Pons (tissue), 1 donor: ENCODE measurements around the gene LRRC63.
"Not testable (repeated sequence)": the region's sequence is repeated elsewhere in the genome, so short reads cannot be mapped to it uniquely, and the experiment has no call there.

Source experiments
- DNase-seq: peaks from one replicate; pipeline ENCODE4 v3.0.0-alpha.2; 2016; ENCODE audit warnings: low spot score

LRRC63 gene

DNA sequence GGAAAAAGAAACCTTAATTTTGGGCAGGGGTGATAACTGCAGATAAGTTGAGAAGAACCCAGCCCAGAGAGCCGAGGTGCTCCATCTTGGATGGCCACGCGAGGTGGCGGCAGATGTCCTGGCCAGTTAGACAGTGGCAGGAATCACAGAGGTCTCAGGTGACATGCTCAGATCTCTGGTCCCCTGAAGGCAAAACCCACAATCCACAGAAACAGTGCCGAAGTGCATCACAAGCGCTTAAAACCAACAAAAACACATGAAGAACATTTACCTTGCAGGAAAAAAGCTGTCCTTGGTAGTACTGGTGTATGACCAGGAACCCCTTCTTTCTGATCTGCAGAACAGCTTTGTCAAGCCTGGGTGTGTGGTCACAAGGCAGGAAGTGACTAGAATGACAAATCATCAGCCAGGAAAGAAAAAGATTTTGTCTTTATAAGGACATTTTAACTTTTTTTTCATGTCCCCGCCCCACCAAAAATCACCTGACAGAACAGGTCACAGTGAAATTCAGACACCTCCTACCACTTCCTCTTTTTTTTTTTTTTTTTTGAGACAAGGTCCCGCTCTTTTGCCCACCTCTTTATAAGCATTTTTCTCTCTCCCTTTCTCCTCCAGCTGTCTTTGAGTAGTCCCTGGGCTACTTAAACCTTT lies 29.8 kb upstream of the LRRC63 start, which contains the start of gene LCP1:
Gene LCP1, minus strand, starts transcription at position 338 of the 651 bp plus-strand sequence. CDS start 22,515 bp downstream, outside the sequence.
- no peak for DNase-seq

DNA sequence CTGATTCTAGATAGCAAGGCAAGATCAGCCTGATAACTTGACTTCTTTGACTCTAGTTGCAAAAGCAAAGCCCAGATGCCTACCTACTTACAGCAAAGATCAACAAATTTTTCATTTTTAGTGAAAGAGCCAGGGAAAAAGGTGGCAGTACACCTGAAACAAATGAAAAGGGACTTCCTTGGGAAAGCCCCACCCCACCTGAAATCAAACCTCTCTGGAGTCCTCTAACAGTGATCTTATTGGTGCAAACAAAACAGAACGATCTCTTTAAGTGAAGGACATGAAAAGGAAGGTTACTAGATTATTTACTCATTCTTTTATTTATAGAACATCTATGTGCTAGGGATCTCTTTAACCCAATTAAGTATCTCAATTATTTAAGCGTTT lies 29.2 kb upstream of the LRRC63 start:
- DNase-seq = no peak

DNA sequence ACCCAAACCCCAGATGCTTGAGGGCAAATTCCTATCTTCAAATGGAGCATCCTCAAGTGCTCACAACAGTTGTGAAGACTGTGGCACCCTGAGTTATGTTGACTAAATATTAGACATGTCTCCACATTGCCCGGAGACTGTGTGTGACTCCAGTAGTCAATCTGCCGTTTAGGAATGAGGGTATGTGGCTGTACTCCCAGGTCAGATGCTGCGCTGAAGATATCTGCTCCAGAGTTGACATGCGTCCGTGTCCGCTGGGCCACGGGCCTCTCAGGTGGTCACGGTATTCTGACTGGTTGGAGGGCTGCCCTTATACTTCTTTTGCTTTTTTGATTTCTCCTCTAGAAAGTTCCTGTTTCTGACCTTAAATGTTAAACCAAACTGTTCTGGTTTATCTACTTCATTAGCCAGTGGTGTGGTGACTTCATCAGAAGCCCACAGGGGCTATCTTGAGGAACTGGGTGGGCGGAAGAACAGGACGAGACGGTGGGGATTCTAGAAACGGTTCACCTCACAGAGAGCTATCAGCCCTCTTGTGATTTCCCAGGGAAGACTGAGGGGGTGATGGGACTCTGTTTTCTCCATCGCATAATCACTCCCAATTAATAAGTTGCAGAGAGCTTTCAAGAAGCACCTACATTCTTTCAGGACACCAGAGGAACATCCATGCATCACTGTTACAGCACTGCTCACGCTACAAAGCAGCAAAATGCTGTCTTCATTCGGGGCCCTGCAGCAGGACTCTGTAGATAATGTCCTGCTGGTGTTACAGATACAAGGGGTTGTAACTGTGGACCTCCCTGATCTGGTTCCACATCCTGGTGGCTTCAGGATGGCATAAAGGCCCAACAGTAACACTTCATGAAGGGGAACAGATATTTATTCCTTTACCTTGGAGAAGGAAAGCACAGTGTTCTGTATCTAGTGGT lies 28.4 kb upstream of the LRRC63 start:
- DNase-seq = no peak

DNA sequence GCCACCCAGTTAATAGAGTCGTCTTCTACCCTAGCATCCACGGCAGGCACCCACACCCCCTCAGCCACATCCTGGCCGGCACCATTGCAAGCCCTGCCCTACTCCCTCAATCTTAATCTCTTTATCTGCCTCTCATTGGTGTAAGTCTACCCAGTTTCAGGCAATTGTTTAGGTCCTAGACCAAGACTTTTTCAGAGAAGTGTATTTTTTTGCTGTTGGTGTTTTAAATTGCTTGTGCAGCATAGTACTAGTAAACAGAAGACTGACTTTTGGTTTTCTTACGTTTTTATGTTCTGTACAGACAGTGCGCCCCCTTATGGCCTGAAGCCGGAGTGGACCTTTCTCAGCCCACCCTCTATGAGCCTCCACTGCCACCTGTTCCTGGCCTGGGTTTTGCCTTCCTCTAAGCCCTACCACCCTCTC lies 27.4 kb upstream of the LRRC63 start:
- no peak for DNase-seq

DNA sequence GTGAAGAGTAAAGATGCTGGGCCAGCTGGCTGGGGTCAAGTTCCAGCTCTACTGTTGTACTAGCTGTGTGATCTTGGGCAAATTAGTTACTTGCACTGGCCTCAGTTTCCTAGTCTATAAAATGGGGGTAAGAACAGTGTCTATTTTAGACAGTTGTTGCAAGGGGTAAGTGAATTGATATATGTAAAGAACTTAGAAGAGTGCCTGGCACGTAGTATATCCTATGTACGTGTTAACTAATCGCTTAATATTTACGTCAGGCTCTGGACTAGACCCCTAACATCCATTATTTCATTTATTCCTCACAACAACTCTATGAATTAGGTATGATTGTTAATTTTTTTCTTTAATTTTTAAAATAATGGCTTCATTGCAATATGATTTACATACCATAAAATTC lies 26.1 kb upstream of the LRRC63 start:
- no peak for DNase-seq

DNA sequence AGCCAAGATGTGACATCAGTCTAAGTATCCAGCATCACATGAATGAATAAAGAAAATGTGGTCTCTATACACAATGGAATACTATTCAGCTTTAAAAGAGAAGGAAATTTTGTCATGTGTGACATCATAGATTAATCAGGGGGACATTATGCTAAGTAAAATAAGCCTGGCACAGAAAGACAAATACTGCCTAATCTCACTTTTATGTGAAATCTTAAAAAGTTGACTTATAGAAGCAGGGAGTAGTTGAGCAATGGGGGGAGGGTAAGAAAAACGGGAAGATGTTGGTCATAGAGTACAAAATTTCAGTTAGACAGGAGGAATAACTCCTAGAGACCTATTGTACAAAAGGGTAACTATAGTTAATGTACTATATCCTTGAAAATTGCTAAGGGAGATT lies 19.3 kb upstream of the LRRC63 start:
- no peak for DNase-seq

DNA sequence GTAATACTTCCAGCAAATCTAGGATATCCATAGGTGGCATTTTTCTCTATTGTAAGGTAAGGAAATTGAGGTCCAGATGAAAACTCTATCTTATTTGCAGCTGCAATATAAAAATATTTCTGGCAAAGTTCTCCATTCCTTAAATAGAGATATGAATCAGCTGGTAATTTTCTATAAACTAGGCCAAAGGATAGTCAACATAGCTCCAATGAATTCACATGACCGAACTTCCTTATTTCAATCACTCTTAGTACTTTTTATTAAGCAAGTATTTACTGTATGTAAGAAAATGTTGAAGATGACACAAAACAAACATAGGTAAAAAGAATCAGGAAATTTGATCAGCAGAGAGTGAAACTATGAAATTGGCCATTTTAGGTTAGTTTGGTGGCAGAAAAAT lies 16.7 kb upstream of the LRRC63 start:
- DNase-seq = no peak

DNA sequence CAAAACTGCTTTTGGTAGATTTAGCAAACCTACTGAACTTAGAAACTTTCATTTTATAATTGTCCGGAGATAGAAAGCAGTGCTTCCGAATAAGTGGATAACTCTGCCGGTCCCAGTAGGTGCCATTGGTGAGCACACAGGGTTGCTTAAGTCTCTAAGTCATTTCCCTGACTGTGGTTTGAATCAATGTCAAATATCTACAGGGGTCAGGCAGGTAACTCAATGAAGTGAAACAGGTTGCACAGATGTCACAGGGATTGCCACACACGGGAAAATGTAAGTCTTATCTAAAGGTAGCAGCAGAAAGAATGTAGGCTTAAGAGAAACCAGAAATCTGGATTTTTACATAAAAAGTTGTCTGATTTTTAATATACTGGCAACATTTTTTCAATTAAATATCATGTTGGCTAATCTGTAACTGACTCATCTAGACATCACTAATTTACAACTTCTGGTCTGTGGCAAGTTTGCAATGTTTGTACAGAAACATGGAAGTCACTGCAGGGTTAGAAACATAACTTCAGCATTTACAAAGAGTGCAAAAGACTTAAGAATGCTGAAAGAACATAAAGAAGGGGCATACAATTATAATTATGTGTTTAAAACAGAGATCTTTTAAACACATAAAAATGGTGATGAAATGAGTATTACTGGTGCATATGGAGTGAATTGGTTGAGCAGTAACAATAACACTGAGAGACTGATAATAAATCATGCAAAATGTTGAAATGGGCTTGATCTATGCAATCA lies 14.3 kb upstream of the LRRC63 start:
- no peak for DNase-seq

DNA sequence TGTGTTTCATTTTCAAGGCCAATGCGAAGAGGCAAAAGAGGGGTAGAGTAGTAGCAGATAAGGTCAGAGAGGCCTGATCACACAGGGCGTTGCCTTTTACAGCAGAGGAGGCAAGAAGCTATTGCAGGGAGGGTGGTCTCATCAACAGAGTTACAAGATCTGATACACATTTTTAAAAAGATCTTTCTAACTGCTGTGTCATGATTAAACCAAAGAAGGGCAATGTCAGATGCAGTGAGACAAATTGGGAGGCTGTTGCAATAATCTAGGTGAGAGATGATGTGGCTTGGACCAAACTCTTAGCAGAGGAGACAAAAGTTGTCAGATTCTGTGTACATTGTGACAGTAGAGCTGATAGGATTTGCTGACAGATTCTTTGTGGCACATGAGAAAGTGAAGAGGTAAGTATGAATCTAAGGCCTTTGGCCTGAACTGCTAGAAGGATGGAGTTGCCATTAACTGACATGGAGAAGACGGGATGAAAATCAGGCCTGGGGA lies 13.0 kb upstream of the LRRC63 start:
- DNase-seq = no peak

DNA sequence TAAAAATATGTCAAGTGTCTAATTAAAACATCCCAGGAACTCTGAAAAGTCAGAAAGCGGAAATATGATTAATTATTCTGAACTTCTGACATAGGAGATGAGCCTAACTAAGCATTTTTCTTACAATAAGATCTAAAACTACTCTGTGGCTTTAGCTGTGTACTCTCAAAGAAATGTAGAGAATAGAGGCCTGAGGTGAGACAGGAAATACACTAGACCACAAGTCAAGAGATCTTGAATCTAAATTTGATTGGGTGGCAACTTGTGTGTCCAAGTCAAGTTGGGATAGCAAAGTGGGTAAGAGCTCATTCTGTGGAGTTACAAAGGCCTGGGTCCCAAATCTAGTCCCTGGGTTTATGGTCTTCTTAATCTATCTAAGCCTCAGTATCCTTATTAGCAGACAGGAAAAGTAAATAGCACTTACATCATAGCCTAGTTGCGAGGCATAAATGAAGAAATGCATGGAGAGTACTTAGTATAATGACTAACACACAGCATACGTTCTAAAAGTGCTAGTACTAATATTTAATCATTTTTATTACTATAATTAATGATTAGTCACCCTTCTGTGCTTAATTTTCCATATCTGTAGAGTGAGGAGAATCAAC lies 9.4 kb upstream of the LRRC63 start:
- no peak for DNase-seq

DNA sequence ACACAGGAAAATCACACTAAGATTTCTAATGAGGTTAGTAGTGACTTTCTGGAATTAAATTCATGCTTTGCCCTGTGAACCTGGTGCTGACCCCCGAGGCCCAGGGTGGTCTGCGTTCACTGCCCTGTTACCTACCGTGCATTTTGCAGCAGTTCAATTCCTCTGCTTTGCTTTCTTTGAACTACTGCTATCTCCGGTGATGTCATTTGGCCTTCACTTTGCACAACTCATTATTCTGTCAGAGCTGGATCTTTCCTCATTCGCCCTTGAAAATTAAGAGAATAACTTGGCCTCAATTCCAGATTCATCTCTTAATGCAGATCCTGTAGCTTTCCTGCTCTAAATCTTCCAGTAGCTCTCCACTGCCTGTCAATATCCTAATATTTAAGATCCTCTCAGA lies 8.8 kb upstream of the LRRC63 start:
- no peak for DNase-seq

DNA sequence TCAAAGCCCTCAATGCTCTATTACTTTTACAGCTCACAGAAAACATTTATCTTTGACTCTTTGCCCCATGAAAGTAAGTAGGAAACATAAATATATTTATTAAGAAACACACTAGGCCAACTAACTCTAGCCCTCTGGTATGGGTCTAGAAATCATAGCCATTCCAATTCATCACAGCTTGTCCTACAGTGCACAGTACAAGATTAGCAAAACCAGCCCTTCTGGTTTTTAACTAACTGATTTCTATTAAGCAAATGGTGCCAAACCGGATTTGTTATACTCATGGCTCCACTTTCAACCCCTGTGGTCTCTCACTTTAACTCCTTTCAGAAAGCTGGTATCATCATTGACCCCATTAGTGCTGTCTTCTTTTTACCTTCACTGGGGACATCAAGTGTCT lies 5.6 kb upstream of the LRRC63 start:
- no peak for DNase-seq

DNA sequence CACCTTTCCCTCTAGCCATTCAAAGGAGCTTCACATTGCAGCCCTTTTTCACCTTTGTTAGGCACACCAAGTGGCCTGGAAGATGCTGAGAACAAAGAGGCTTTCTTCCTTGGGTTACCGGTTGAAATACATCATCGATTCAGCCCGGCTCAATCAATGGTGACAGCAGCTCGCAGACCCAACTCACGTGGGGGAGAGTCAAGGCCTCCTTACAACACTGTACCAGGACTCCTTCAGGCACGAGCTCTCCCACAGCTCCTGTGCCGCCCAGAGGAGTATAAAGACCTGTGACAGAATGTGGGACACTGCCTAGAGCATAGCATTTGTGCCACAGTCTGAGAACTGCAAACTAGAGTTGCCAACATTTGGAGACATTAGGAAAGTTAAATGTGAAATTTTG lies 3.9 kb upstream of the LRRC63 start:
- peak; percentile 51 for DNase-seq

DNA sequence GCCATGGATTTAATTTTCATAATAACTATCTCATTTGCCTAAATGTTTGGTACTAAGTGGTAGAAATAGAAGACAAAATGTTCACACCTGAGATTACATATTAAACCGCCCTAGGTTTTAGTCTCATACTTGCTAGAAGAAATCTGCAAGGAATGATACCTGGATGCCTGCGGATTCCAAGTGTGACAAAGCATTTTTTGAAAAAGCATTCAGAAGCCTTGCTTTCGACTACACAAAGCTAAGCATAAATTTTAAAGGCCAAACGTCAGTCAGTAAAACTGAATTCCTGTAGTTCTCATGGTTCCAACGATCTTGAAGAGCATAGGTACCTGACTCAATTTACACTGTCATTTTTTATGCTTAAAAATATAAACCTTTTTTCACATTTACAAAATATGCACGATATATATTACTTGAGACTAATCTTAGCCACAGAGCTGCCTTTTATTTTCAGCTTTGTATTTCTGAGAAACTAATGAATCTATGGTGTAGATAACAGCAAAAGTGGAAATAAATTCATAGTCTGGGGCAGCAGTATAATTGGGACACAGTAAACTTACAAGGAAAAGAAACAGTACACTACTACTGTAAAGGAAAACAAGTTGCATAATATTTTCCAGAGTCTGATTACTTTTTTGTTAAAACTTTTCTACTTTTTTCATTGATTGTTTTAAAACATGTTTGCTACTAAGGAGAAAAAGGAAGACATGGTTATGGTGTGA lies 1.2 kb upstream of the LRRC63 start:
- peak; percentile 20 for DNase-seq

DNA sequence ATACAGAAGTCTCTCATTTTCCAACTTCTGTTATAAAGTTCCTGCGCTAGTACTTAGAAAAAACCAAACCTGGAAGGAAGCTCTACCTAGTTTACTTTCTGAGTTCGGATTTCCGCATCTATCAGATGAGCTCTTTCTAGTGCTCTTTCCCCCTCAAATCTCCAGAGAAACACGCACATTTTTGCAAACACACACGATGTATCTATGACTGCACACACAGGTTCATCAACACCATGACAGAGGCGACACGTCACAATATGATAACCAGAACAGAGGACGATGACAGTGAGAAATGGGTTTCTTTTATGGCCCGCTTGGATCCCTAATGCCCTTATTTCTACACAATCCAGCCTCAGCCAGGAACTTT lies 629 bp upstream of the LRRC63 start:
- peak; percentile 60 for DNase-seq

DNA sequence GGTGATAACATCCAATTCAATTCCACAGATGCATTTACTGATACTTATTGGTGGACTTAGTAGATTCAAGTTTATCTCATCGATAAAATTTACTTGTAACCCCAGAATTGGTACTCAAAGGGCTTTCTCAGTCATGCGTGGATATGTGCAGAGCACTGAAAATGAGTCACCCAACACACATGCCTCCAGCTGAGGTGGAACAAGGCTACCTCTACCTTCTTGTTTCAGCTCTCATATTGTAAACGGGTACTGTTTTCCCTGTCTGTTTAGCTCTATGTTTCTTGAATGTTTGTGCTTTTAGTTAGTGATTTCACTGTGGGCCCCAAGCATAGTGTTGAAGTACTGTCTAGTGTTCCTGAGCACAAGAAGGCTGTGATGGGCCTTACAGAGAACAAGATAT lies 1.5 kb downstream of the LRRC63 start:
- peak; percentile 34 for DNase-seq

DNA sequence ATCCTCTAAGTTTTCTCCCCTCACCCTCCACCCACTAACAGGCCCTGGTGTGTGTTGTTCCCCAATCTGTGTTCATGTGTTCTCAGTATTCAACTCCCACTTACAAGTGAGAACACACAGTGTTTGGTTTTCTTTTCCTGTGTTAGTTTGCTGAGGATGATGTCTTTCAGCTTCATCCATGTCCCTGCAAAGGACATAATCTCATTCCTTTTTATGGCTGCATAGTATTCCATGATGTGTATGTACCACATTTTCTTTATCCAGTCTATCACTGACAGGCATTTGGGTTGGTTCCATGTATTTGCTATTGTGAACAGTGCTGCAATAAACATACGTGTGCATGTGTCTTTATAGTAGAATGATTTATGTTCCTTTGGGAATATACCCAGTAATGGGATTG lies 3.0 kb downstream of the LRRC63 start:
- DNase-seq = not testable (repeated sequence)

DNA sequence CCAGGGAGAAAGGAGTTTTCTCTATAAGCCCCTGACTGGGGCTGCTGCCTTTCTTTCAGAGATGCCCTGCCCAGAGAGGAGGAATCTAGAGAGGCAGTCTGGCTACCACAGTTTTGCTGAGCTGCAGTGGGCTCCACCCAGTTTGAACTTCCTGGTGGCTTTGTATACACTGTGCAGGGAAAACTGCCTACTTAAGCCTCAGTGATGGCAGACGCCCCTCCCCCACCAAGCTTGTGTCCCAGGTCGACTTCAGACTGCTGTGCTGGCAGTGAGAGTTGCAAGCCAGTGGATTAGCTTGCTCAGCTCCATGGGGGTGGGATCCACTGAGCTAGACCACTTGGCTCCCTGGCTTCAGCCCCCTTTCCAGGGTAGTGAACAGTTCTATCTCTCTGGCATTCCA lies 8.5 kb downstream of the LRRC63 start:
- not testable (repeated sequence) for DNase-seq

DNA sequence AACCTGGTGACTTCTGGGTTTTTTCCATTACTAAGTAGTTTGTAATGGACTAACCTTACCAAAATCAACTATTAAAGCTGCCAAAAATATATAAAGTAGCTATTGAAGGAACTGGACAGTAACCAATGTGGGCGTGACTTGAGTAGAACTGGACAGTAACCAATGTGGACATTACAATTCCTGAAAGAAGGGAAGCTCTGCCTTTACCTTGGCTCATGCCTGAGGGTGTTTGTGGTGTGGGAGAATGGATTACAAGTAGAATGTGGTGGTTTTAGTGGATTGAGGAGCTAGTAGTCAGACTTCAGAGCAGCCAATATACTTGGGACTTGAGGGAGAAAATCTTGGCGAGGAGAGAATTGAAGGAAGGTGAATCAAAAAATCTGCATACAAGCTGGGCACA lies 17.5 kb downstream of the LRRC63 start:
- no peak for DNase-seq

DNA sequence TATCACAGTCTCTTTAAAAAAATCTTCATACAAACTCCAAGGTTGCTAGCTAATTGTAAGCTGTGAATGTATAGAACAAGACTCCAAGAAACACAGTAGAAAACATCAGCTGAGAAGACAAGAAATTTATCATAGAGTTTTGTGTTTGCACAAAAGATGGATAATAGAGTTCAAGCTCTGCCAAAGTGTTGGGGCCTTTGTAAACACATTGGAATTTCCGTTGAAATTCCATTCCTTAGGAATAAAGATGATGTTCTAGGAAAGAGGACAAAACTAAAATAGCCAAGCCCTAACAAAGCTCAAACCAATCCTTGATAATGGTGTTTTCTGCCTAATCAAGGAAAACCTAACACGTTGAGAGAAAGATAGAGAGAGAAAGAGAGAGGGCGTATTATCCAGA lies 20.6 kb downstream of the LRRC63 start:
- no peak for DNase-seq

DNA sequence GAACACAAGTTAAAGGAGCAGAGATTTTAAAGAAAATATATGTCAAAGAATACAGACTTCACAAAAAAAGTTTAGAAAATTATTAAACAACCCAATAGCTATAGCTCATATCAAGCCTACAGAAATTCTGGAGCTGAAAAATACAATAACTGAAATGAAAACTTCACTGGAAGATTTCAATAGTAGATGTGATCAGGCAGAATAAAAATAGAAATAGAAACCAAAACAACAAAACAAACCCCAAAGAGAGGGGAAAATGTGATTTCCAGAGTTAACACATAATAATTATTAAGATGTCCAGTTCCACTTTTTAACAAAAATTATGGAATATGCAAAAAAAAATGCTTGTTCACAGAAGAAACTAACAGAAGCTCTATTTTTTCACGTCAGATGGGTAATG lies 23.6 kb downstream of the LRRC63 start:
- no peak for DNase-seq
